GM21723 (cell line): Measurements from ENCODE around the gene TC2N.
A peak's percentile ranks its signal among the peaks of the same experiment; 100 is the strongest.
"Not testable (repeated sequence)": the region's sequence is repeated elsewhere in the genome, so short reads cannot be mapped to it uniquely, and the experiment has no call there.

Experiments used
- ATAC-seq: cut with Tn5 transposase; IDR thresholded peaks from one replicate; pipeline ENCODE4 v1.9.1; 2021; ENCODE audit warnings: mild to moderate bottlenecking, moderate library complexity; ENCODE audit not compliant: unreplicated experiment

Gene TC2N

GRCh38 chr14:91870001-91870400 is 2.7 kb upstream of the TC2N start:
- ATAC-seq: no peak

- ATAC-seq: no peak
These were observed 2.2 kb upstream of the TC2N start for GRCh38 chr14:91869556-91869955.

DNA sequence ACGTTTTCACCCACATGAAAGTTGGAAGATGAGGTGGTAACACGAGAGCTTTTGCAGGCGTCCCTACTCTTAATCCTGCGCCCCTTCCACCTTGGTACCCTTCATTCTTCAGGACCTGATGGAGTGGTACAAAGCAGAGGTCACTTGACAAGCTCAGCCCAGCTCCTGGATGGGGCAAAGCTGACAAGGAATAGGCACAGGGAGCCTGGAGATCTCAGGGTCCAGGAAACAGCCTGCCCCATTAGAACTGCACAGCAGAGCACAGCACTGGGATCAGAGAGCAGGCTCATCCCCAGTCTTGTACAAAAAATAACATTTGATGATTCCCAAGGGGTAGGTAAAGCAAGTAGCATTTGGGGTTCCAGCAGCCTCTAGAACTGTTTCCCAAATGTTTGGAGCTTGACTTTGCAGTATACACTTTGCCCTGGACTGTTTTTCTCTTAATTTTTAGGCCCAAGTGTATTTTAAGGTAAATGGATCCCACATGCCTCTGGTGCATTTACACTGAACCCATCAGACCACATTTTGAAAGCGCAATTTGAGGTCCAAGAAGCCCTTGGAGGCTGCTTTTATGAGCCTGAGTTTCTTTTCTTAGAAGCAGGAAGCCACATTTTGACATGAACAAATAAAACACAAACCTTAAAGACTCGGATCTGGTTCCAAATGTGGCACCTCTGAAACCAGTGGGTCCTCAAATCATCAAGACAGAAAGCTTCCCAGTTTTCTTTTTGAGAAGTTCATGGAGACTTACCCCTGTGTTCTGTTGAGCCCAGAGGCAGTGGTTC is 633 bp downstream of the TC2N start:
- no peak for ATAC-seq

DNA sequence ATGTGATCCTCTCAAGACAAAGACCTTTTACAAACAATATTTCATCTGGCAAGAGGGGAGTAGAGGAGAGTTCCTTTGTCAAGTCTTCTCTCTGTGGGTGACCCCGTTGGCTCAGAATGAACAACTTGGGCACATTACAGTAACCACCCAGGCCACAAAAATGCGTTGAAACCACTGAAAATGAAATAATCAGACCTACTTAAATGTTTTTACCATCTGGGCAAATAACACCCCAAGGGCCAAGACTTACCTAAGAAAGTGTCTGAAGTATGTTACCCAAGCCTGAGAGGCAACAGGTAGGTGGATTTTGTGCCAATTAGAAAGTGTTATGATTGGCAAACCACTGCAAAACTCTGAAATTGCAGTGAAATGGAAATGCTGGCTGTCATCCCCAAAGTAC is 1.3 kb downstream of the TC2N start:
- no peak for ATAC-seq

- no peak for ATAC-seq
These were observed 4.9 kb downstream of the TC2N start for GRCh38 chr14:91862417-91862816.

DNA sequence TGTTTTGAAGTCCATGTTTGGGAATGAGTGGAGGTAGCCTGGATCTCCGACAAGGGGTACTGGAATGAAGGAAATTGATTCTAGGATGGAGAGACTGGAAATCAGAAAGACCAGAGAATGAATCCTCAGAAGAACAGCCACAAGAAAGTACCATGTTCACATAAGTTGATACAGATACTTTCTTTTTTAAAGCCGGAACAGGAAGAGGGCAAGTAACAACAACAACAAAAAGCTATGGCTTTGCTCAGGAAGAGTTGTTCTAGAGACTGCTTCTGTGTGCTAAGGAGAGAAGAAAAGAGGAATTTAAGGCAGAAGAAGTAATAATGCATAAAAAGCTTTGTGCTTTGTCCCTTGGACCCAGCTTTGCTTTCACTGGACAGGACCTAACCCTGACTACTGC is 6.2 kb downstream of the TC2N start:
- no peak for ATAC-seq

DNA sequence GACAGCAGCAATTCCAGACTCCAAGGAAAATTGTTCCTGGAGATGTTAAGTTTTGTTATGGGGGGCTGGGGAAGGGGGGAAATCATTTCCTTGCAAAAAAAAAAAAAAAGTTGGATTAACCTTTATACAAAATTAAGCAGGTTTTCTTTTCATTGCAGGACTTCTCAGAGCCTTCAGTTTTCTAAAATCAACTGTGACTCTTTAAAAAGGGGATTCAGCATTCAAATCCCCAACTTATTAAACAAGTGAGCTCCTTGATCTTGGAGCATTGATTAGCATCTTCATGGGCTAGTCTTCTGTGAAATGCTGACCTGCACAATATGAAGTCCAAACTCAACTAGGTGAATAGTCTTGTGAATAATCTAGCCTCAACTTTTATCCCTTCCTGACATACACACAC is 7.1 kb downstream of the TC2N start:
- no peak for ATAC-seq

DNA sequence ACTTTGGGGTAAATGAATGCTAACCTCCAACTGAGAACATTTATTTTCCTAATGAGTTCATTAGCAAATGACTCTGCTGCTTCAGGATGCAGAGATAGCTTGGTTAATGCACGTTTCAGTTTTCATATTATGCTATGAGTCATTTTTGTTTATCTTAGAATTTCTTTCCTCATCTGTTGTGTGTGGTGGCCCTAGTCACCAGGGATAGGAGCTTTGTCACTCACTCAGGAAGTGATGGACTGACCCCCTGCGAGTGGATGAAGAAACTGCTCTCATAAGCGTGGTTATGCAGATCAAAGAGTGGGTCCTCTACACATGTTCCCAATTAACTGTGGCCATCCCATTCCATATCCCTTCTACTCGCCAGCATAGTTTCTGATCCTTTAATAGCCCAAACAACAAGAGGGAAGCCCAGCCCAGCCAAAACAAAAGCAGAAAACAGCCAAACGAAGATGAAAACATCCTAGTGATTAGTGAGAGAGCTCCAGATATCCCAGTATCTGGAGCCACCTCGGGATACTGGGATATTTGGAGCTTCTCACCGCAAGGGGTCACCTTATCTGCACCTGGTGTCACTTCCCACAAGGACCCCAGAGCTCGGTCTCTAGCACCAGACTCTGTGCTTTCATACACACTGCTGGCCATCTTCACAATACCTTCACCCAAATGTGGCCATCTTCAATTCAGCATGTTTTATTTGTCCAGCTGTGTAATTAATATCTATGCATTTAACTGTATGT is 8.6 kb downstream of the TC2N start:
- ATAC-seq: no peak

DNA sequence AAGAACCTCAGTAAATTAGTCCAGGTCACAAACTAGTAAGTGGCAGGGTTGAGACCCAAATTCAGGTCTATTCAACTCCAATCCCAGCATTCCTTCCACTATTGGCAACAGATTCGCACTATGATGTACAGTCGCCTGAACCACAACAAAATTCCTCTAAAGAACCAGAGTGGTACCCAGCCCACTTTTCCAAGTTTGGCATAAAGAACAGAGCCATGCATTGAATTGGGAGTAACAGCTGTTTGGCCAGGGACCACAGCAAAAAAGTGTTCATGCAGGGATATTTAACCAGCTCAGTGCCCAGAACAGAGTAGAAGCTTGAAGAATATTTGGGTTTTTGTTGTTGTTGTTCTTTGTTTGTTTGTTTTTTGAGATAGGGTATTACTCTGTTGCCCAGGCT is 9.7 kb downstream of the TC2N start:
- no peak for ATAC-seq

GRCh38 chr14:91854327-91854934 is 12.9 kb downstream of the TC2N start:
- ATAC-seq: no peak

DNA sequence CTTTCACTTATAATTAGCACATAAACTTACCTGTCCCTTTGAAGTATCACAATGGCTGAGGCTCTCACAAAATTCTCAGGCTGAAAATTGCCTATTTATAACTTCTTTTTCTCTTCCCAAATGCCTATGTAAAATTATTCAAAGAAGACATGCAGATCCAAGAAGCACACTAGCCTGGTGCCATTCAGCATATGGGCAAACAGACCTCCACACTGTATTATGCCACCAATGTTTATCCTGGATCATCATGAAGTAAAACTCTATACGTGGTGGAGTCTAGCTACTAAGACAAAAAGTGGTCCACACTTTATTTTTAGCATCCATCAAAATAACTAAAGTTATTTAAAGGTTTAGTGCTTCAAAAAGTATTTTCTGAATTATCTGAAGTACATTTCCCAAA is 15.8 kb downstream of the TC2N start:
- no peak for ATAC-seq

DNA sequence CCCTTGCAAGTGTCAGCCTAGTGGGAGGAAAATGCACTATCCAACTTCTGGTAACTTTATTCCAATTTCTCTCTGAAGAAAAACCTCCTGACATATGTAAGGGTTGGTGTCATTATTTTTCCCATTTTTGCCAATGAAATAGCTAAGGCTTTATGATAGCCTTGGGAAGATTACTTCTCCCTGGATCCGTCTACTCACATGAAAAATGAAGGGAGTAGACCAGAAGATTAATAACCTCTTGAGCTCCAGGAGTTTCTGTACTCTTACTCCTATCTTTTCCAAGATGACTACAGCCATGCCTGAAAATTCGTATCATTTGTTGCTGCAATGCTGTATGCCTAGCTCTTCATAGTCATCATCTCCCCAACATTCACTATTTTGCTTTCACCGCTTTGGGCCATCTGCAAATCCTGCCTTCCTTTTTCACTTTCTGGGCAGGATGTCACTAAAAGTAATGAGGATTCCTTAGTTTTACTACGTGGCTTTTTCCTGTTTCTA is 18.8 kb downstream of the TC2N start:
- no peak for ATAC-seq

DNA sequence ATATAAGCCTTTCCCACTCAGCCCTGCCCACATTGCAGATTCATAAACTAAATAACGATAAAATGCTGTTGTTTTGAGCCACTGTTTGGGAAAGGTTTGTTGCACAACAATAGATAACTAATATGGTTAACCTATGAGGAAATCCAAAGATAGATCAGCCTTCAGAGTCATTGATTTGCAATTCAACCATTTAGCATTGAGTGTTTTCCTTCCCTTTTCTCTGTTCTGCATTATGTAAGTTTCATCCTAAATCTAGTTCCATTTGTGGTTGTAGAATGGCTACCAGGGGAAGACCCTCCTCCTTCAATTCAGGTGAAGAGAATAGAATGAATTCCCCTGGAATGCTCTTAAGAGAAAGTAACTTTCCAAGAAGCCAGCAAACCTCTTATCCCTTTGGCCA is 19.6 kb downstream of the TC2N start:
- ATAC-seq: no peak

DNA sequence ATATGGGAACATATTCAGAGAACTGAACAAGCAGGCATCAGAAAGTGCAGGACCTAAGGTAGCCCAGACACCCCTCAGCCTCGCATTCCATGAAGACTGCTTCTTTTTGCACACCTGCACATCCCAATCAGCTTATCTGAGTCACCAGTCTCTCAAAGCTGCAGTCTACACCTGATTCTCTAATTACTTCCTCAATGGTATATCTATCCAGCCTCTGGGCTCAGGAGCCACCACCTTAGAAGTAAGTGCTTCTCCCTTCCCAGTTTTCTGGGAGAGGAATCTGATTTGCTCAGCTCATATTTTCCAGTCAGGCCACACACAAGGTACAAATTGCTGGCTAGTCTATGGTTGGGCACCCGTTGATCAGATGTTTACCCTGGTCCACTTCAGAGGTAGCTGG is 21.7 kb downstream of the TC2N start:
- ATAC-seq: no peak

DNA sequence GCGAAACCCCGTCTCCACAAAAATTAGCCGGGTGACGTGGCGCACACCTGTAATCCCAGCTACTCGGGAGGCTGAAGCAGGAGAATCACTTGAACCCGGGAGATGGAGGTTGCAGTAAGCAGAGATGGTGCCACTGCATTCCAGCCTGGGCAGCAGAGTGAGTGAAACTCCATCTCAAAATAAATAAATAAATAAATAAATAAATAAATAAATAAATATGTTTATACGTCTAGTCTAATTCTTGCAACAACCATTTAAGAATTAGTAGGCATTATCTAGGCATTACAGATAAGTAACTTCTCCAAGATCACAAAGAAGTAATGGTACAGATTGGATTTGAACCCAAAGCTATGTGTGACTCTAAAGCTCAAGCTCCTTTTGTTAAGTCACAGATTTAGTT is 22.3 kb downstream of the TC2N start:
- ATAC-seq: not testable (repeated sequence)

DNA sequence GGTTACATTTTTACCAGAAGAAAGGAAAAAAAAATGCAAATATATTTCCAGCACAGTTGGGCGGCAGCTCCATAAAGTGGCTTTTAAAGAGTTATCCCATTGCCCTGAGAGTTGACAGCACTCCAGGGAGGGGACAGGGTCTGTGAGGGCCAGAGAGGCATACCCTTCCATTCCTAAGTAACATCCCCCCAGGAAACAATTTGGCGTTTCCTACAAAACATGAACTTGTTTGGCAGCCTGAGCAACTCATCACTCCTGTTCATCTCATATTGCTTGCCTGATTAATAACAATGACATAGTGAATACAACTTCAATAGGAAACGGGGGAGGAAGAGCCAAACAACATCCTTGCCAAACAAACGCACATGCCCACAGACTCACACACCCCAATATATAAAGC is 23.3 kb downstream of the TC2N start:
- no peak for ATAC-seq

- no peak for ATAC-seq
These were observed 23.9 kb downstream of the TC2N start for GRCh38 chr14:91843437-91843836.

- ATAC-seq: no peak
These were observed 26.3 kb downstream of the TC2N start for GRCh38 chr14:91841065-91841464.

DNA sequence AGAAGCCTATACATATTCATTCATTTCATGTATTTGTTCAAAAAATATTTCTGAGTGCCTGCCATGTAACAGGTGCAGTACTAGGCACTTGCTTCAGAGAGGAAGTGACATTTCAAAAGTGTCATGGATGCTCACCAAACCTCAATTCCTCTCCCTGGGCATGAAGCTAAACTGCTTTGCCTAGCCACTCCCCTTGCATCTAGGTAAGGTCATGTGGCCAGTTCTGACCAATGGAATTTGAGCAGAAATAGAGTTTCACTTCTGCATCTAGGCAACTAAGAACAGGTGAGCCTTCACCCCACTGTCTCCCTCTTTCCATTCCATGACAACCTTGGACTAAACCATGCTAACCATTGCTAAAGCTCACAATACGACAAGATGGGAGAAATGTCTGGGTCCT is 27.6 kb downstream of the TC2N start:
- no peak for ATAC-seq

- no peak for ATAC-seq
These were observed 30.3 kb downstream of the TC2N start for GRCh38 chr14:91837076-91837475.

- peak; percentile 55 for ATAC-seq
These were observed 31.2 kb downstream of the TC2N start for GRCh38 chr14:91835920-91836843.
